ENCODE data around the gene CSTF1.

Gene CSTF1

DNA sequence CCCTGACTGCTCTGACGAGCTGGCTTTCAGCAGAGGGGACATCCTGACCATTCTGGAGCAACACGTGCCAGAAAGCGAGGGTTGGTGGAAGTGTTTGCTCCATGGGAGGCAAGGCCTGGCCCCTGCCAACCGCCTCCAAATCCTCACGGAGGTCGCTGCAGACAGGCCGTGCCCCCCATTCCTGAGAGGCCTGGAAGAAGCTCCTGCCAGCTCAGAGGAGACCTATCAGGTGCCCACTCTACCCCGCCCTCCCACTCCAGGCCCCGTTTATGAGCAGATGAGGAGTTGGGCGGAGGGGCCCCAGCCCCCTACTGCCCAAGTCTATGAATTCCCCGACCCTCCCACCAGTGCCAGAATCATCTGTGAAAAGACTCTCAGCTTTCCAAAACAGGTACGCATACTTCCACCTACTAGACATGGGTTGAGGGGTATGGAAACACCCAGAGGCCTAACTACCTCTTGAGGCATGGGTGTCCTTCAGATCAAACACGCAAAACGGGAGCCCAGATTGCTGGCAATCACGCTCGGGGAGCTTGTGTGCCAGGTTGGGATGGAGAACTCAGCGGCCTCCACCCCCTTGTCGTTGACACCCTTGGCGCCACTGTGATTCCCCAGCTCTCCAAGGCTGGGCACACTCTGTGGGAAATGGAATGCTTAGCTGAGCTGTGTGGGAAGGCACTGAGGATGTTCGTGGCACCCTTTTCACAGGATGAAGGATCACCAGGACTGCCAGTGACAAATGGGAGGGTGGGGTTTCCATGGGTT lies 44.9 kb downstream of the CSTF1 start:
- TF ChIP-seq, protein P1, sequence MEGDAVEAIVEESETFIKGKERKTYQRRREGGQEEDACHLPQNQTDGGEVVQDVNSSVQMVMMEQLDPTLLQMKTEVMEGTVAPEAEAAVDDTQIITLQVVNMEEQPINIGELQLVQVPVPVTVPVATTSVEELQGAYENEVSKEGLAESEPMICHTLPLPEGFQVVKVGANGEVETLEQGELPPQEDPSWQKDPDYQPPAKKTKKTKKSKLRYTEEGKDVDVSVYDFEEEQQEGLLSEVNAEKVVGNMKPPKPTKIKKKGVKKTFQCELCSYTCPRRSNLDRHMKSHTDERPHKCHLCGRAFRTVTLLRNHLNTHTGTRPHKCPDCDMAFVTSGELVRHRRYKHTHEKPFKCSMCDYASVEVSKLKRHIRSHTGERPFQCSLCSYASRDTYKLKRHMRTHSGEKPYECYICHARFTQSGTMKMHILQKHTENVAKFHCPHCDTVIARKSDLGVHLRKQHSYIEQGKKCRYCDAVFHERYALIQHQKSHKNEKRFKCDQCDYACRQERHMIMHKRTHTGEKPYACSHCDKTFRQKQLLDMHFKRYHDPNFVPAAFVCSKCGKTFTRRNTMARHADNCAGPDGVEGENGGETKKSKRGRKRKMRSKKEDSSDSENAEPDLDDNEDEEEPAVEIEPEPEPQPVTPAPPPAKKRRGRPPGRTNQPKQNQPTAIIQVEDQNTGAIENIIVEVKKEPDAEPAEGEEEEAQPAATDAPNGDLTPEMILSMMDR (IDR thresholded peaks at IDR 0.05; ENCODE audit: low read depth, low read length, poor library complexity, severe bottlenecking) = no peak
- TF ChIP-seq EZH2phosphoT487 (IDR thresholded peaks at IDR 0.05; ENCODE audit: borderline replicate concordance, low read length) = no peak
- Histone ChIP-seq H3K27me3 (ENCODE audit: control insufficient read depth, low read length) (no peaks in the 10 kb centered on the region), H3K4me3 (ENCODE audit: low read length) (no peak overlapping the region), H3K36me3 (ENCODE audit: control insufficient read depth, low read length) (no peaks in the 10 kb centered on the region), H3K9me3 (ENCODE audit: control insufficient read depth, insufficient read depth, low read length) (no peaks in the 10 kb centered on the region), H3K79me2 (ENCODE audit: control insufficient read depth, low read length) (no peaks in the 10 kb centered on the region), H3F3A (ENCODE audit: control insufficient read depth, insufficient read depth) (0 out of 2 replicates have a peak, but pooled peaks cover 3% of the 10 kb centered on the region), H3K27ac (ENCODE audit: low read depth, low read length) (no peak overlapping the region), H3K4me2 (ENCODE audit: low read length) (no peak overlapping the region), H3K4me1 (ENCODE audit: control insufficient read depth, low read length) (no peaks in the 10 kb centered on the region; the same call in 1 of the 2 replicates), H3K9me2 (replicated peaks; ENCODE audit: control insufficient read depth, low read length) (no peaks in the 10 kb centered on the region), H4K20me1 (ENCODE audit: control insufficient read depth, insufficient read depth, low read depth, low read length) (no peaks in the 10 kb centered on the region)

DNA sequence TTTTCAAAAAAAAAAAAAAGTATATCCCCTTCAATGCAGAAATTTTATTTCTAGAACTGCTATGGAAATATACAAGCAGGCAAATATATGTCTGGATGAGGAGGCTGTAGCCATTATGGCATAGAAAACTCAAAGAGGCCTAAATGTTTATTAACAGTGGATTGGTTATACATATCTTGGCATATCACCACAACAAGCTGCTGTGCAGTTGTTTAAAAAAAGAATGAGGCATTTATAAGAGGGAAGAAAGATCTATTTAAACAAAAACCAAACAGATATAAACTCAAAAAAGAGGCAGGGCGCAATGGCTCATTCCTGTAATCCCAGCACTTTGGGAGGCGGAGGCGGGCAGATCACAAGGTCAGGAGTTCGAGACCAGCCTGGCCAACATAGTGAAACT lies 45.8 kb downstream of the CSTF1 start:
- no peaks in the 10 kb centered on the region for H3K79me2 ChIP-seq (ENCODE audit: control insufficient read depth, low read length)
- no peaks in the 10 kb centered on the region for H4K20me1 ChIP-seq (ENCODE audit: control insufficient read depth, insufficient read depth, low read depth, low read length)
- no peaks in the 10 kb centered on the region for H3K36me3 ChIP-seq (ENCODE audit: control insufficient read depth, low read length)
- TF ChIP-seq, protein P1 (IDR thresholded peaks at IDR 0.05; ENCODE audit: low read depth, low read length, poor library complexity, severe bottlenecking) = no peak
- TF ChIP-seq EZH2phosphoT487 (IDR thresholded peaks at IDR 0.05; ENCODE audit: borderline replicate concordance, low read length) = no peak
- H3K9me2 ChIP-seq (replicated peaks; ENCODE audit: control insufficient read depth, low read length) = no peaks in the 10 kb centered on the region
- no peaks in the 10 kb centered on the region; the same call in 1 of the 2 replicates for H3K4me1 ChIP-seq (ENCODE audit: control insufficient read depth, low read length)
- 0 out of 2 replicates have a peak, but pooled peaks cover 3% of the 10 kb centered on the region for H3F3A ChIP-seq (ENCODE audit: control insufficient read depth, insufficient read depth)
- H3K27me3 ChIP-seq (ENCODE audit: control insufficient read depth, low read length) = no peaks in the 10 kb centered on the region
- no peak overlapping the region for H3K4me2 ChIP-seq (ENCODE audit: low read length)
- no peaks in the 10 kb centered on the region for H3K9me3 ChIP-seq (ENCODE audit: control insufficient read depth, insufficient read depth, low read length)
- H3K27ac ChIP-seq (ENCODE audit: low read depth, low read length) = no peak overlapping the region
- no peak overlapping the region for H3K4me3 ChIP-seq (ENCODE audit: low read length)

DNA sequence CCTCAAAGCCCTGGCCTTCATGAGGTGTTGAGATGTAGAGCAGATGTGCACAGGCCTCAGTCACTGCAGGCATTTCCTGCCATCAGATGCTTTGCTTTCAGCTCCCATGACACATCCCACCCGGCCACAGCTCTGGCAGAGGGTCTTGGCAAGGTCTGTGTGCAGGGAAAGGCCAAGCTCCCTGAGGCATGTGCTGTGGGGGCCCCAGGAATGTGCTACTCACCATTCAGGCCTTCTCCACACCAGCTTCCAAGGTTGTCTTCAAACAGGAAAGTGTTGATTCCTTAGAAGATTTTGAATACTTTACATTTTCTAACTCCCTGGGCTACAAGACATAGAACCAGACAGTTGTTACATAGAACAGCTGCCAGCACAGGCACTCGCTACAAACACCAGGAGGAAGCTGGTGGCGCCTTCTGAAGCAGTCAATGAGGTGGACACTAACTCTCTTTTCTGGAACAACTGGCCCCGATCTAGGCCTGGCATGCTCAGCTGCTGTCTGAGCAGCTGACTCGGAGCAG lies 47.4 kb downstream of the CSTF1 start:
- Histone ChIP-seq H3K4me1 (ENCODE audit: control insufficient read depth, low read length) (no peaks in the 10 kb centered on the region; the same call in 1 of the 2 replicates), H3F3A (ENCODE audit: control insufficient read depth, insufficient read depth) (0 out of 2 replicates have a peak, but pooled peaks cover 2% of the 10 kb centered on the region), H3K27ac (ENCODE audit: low read depth, low read length) (no peak overlapping the region), H3K9me2 (replicated peaks; ENCODE audit: control insufficient read depth, low read length) (no peaks in the 10 kb centered on the region), H3K79me2 (ENCODE audit: control insufficient read depth, low read length) (no peaks in the 10 kb centered on the region), H3K36me3 (ENCODE audit: control insufficient read depth, low read length) (no peaks in the 10 kb centered on the region), H3K27me3 (ENCODE audit: control insufficient read depth, low read length) (no peaks in the 10 kb centered on the region), H3K4me3 (ENCODE audit: low read length) (no peak overlapping the region), H4K20me1 (ENCODE audit: control insufficient read depth, insufficient read depth, low read depth, low read length) (no peaks in the 10 kb centered on the region), H3K4me2 (ENCODE audit: low read length) (no peak overlapping the region), H3K9me3 (ENCODE audit: control insufficient read depth, insufficient read depth, low read length) (no peaks in the 10 kb centered on the region)
- no peak for TF ChIP-seq EZH2phosphoT487 (IDR thresholded peaks at IDR 0.05; ENCODE audit: borderline replicate concordance, low read length)
- TF ChIP-seq, protein P1 (IDR thresholded peaks at IDR 0.05; ENCODE audit: low read depth, low read length, poor library complexity, severe bottlenecking) = no peak

Measured in DOHH2 (cell line).